Ascending aorta (tissue), 2 donors: ENCODE measurements around the gene SLC38A1. TPM values are rescaled to one million over a fixed set of nuclear protein-coding genes. Genes with fewer than 3 reads are reported as not detected.

ENCODE experiments used
- DNase-seq, 2 donors: peaks; one replicate each; pipeline ENCODE4 v3.0.0-alpha.2; 2019; ENCODE audit warnings: low spot score in 2 of 2
- H3K27ac ChIP-seq, 2 donors: fragments of 200-600 bp; sonication (generic); one replicate each; pipeline ENCODE4 v1.5.1; 2016 to 2017; ENCODE audit warnings: mild to moderate bottlenecking in 1 of 2
- H3K27me3 ChIP-seq: fragments of 200-600 bp; sonication (generic); one replicate; pipeline ENCODE4 v1.5.1; 2017
- H3K36me3 ChIP-seq, 2 donors: fragments of 200-600 bp; sonication (generic); one replicate each; pipeline ENCODE4 v1.5.1; 2016
- H3K4me1 ChIP-seq, 2 donors: fragments of 200-600 bp; sonication (generic); one replicate each; pipeline ENCODE4 v1.5.1; 2016 to 2017; ENCODE audit warnings: mild to moderate bottlenecking in 1 of 2
- H3K4me3 ChIP-seq, 2 donors: fragments of 200-600 bp; sonication (generic); one replicate each; pipeline ENCODE4 v1.5.1; 2016 to 2017; ENCODE audit warnings: mild to moderate bottlenecking in 1 of 2
- H3K9me3 ChIP-seq, 2 donors: fragments of 200-600 bp; sonication (generic); one replicate each; pipeline ENCODE4 v1.5.1; 2016
- intact Hi-C: fragments of 100-400 bp; cut with DNase I; formaldehyde crosslinking; loops from one replicate; pipeline ENCODE4 v1.15.1; 2023
- total RNA-seq: library from RNA; depleted of rRNA; stranded (reverse); fragments of >200 nt; gene quantifications from one replicate; pipeline ENCODE4 v1.1.0, GENCODE V29; 2016
- TF ChIP-seq, protein P1 (sequence below), 3 experiments: fragments of 200-600 bp in 2 of 3; fragments of 450-650 bp in 1 of 3; sonication (generic) in 2 of 3; IDR thresholded peaks; one replicate each; pipeline ENCODE4 v1.5.1; 2016 to 2019; ENCODE audit warnings: antibody characterized with exemption in 3 of 3, mild to moderate bottlenecking in 1 of 3, moderate library complexity in 1 of 3

The SLC38A1 gene
- total RNA-seq, 1 donor from 2014 or later: 12.8 TPM

DNA sequence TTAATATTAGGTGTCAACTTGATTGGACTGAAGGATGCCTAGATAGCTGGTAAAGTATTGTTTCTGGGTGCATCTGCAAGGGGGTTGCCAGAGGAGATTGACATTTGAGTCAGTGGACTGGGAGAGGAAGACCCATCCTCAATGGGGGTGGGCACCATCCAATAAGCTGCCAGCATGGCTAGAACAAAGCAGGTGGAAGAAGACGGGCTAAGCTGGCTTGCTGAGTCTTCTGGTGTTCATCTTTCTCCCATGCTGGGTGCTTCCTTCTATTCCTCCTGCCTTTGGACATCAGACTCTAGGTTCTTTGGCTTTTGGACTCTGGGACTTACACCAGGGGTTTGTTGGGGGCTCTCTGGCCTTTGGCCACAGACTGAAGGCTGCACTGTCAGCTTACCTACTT is 87.4 kb downstream of the SLC38A1 start:
- Histone ChIP-seq H3K9me3 (no peaks in the 10 kb centered on the region), H3K27ac (no peak overlapping the region), H3K27me3 (no peaks in the 10 kb centered on the region), H3K4me3 (no peak overlapping the region), H3K4me1 (no peaks in the 10 kb centered on the region), H3K36me3 (no peaks in the 10 kb centered on the region)
- no peak for DNase-seq
- TF ChIP-seq, protein P1, sequence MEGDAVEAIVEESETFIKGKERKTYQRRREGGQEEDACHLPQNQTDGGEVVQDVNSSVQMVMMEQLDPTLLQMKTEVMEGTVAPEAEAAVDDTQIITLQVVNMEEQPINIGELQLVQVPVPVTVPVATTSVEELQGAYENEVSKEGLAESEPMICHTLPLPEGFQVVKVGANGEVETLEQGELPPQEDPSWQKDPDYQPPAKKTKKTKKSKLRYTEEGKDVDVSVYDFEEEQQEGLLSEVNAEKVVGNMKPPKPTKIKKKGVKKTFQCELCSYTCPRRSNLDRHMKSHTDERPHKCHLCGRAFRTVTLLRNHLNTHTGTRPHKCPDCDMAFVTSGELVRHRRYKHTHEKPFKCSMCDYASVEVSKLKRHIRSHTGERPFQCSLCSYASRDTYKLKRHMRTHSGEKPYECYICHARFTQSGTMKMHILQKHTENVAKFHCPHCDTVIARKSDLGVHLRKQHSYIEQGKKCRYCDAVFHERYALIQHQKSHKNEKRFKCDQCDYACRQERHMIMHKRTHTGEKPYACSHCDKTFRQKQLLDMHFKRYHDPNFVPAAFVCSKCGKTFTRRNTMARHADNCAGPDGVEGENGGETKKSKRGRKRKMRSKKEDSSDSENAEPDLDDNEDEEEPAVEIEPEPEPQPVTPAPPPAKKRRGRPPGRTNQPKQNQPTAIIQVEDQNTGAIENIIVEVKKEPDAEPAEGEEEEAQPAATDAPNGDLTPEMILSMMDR (IDR thresholded peaks at IDR 0.05): no peak
- intact Hi-C loops: no loop called here

DNA sequence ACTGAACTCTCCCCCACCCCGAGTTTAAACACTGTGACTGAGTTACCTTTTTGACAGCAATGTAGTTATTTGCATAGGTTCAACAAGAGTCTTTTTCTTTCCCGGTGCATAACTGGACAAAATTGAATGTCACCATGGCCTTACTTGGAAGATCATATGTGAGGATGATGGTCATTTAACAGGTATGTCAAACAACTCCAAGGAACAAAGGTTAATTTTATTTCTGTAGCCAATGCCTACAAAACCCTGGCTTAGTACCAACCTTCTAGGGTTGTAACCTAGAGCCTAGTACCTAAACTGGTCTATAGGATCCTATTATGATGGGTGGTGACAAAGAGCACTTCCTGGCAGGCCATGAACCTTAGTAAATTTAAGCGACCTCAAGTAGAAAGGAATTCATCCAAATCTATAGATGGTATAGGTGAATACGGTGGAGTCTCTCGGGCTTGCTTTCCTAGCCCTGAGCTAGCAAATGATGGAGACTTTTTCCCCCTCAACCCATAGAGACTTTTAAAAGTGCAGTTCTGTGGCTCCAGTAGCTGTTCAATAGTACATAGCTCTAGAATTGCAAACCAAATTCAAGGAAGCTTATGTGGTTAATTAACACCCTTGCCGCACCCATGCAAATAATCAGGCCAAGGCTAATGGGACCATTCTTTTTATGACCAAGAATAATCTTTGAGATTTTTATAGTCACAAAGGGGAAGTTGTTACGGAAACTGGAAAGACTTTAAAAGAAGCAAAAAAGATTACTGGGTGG is 89.0 kb downstream of the SLC38A1 start:
- TF ChIP-seq, protein P1 (IDR thresholded peaks at IDR 0.05): no peak
- H3K4me1 ChIP-seq: no peaks in the 10 kb centered on the region
- intact Hi-C loops: no loop called here
- H3K36me3 ChIP-seq: no peaks in the 10 kb centered on the region
- H3K27me3 ChIP-seq: no peaks in the 10 kb centered on the region
- no peak overlapping the region for H3K27ac ChIP-seq
- DNase-seq: no peak
- H3K4me3 ChIP-seq: no peak overlapping the region
- H3K9me3 ChIP-seq: no peaks in the 10 kb centered on the region

DNA sequence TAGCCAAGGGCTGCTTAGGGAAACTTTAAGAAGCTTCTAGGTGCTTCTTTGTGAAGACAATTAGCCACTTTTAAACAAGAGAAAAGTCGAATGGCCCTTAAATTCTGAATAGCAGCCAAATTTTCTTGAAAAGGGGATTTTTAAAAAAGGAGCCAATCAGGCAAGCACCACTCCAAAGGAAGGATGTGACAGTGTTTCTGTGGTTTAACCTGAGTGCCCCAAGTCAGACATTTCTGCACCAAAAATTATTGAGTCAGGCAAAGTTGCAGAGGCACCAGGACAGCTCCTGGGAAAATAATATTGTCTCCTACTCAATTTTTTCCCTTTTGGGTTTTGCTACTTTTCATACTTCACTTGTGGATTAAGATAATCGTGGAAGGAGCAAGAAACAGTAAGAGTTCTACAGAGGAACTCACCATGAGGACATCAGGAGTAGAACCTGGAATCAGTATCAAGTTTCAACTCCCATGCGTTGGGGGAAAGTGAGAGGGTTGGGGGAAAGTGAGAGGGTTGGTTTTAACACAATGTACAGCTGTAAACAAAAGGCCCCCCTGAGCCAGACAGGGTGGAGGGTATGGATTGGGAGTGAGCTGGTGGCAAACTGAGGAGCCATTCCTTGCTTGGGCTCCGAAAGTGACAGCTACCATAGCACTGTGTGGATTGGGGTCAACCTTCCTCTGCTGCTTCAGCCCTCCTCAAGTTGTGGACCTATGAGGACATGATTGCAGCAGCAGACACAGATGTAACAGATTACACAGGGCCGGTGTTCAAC is 90.8 kb downstream of the SLC38A1 start:
- intact Hi-C loops: no loop called here
- no peak overlapping the region for H3K27ac ChIP-seq
- DNase-seq: no peak

DNA sequence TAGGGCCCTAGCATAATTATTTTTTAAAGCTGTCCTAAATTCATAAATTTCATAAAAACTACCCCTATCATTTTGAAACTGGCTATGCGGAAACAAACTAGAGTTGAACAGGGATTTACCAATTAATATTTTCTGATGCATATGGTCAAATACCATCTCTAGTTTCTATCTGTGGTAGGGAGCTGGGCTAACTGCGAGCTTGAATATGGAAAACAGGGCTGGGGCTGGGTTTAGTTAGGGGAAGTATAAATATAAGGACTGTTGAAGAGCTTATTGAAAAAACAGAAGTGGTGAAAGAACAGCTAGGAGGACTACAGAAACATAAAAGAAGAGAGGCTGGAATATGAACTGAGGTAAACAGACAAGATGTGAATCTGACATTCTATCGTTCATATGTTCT is 91.8 kb downstream of the SLC38A1 start:
- H3K36me3 ChIP-seq: no peaks in the 10 kb centered on the region
- H3K27ac ChIP-seq: no peak overlapping the region
- no peak overlapping the region for H3K4me3 ChIP-seq
- TF ChIP-seq, protein P1 (IDR thresholded peaks at IDR 0.05): no peak
- DNase-seq: no peak
- intact Hi-C loops: no loop called here
- H3K27me3 ChIP-seq: no peaks in the 10 kb centered on the region
- no peaks in the 10 kb centered on the region for H3K9me3 ChIP-seq
- no peaks in the 10 kb centered on the region for H3K4me1 ChIP-seq

More for the DNA sequence above, 90.8 kb downstream of the SLC38A1 start:
- Histone ChIP-seq H3K4me1 (no peaks in the 10 kb centered on the region), H3K9me3 (no peaks in the 10 kb centered on the region), H3K4me3 (no peak overlapping the region), H3K36me3 (no peaks in the 10 kb centered on the region), H3K27me3 (no peaks in the 10 kb centered on the region)
- TF ChIP-seq, protein P1 (IDR thresholded peaks at IDR 0.05): no peak

DNA sequence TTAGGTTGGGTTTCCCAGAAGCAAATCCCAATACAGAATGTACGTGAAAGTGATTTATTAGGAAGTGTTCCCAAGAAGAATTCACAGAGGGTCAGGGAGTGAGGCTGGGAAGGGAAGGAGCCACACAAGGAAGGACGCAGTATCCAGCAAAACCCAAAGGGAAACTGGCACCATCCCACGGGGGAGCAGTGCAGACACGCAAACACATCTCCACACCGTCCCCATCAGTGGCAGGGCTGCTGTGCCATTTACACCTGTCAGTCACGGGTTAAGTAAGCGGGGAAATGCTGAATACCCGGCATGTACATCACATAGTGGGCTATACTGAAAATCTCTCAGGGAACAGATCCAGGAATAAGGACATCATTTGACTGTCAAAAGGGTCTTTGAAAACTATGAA is 93.9 kb downstream of the SLC38A1 start:
- Histone ChIP-seq H3K36me3 (no peaks in the 10 kb centered on the region), H3K9me3 (no peaks in the 10 kb centered on the region), H3K4me1 (no peaks in the 10 kb centered on the region), H3K27ac (no peak overlapping the region), H3K4me3 (no peak overlapping the region), H3K27me3 (no peaks in the 10 kb centered on the region)
- no peak for DNase-seq
- TF ChIP-seq, protein P1 (IDR thresholded peaks at IDR 0.05): no peak
- intact Hi-C loops: no loop called here
